Activated CD4-positive, CD25-positive, alpha-beta regulatory T cell treated with anti-CD3 and anti-CD28 coated beads, Interleukin-2, amount 50 U/mL, for 24 hours (primary cell): ENCODE results near the gene QSOX1.
A peak's percentile ranks its signal among the peaks of the same experiment; 100 is the strongest.

Experiments used
- ATAC-seq, 2 donors: fragments of 150-1000 bp; cut with Tn5 transposase; one replicate each; pipeline ENCODE4 v1.10.0; 2021; ENCODE audit warnings: mild to moderate bottlenecking in 1 of 2, moderate library complexity in 1 of 2

Gene QSOX1

GRCh38 chr1:180151508-180151907 is 3.2 kb upstream of the QSOX1 start:
- ATAC-seq, result no peak

DNA sequence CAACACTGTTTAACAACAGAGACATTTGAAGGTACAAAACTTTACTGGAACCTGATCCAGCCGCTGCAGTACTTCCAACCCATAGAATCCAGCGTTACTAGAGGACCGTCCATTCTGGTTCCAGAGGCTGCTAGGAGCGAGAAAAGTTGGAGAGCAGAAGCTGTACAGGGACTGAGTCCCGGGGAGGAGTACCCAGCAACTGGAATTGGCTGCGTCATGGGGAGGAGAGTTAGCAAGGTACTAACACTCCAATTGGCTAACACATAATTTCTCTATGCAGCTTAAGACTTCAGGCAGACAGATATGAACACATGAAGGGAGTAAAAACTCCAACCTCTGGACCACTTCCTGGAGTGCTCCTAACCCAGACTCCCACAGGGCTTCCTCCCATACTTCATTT is 2.1 kb upstream of the QSOX1 start:
- no peak for ATAC-seq

DNA sequence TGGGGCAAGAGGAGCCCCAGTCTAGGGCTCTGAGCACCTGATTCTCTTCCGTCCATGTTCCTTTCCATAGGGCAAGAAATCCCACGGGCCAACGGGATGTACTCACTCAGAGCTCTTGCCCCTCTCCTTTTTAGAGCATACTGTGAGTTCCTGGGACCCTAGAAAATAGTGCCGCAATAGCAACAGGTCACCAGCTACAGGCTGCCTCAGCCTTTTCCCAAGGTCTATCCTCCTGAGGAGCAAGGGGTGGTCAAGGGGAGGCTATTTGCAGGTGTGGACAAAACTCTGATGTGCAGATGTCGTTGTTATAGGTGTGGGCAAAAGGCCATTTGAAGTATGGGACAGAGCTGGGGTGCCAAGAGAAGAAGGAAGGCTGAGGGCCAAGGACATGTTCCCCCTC is 1.6 kb upstream of the QSOX1 start:
- no peak for ATAC-seq

GRCh38 chr1:180154003-180154324 is 705 bp upstream of the QSOX1 start:
- ATAC-seq, result no peak

- ATAC-seq, result no peak
These were observed 563 bp downstream of the QSOX1 start for GRCh38 chr1:180155182-180155682.

DNA sequence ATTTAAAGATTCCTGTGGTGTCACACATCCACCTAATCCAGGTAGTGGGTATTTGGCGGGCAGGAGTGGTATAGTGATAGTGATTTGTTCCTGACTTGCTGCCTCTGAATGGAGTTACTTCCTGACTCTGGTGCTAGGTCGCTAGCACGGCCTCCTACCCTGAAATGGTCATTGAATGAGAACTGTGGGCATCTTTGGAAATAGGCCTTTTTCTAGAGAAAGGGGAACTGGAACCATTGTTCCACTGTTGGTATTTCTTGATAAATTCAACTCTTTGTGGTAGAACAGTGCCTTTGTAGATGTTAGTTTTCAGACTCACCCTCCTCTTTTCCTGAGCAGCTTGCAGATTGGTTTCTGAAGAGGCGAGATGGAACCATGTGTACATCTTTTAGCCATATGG is 1.5 kb downstream of the QSOX1 start:
- no peak for ATAC-seq

- no peak for ATAC-seq
These were observed 2.0 kb downstream of the QSOX1 start for GRCh38 chr1:180156631-180157091.

DNA sequence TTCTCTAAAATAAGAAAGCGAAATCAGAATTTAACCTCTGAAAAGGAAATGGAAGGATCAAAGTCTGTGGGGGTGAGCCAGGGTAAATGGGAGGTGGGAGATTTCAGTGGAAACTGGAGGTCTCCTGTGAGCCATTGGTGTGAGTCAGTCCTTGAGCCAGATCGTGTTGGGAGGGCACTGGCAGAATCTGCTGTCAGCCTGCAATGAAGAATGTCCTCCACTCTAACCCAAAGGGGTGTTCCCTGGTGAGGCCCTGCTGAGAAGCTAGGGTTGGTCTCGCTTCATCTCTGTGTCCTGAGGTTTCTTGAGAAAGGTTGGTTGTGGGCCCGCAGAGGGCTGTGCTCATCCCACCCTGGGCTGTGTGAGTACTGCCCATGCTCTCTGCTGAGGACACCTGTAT is 2.4 kb downstream of the QSOX1 start:
- ATAC-seq, result no peak

GRCh38 chr1:180157576-180158057 is 2.9 kb downstream of the QSOX1 start:
- ATAC-seq, result no peak

GRCh38 chr1:180158149-180159147 is 3.8 kb downstream of the QSOX1 start:
- ATAC-seq, result no peak

- ATAC-seq, result no peak
These were observed 5.7 kb downstream of the QSOX1 start for GRCh38 chr1:180160357-180160756.

GRCh38 chr1:180163041-180163440 is 8.4 kb downstream of the QSOX1 start:
- no peak for ATAC-seq

DNA sequence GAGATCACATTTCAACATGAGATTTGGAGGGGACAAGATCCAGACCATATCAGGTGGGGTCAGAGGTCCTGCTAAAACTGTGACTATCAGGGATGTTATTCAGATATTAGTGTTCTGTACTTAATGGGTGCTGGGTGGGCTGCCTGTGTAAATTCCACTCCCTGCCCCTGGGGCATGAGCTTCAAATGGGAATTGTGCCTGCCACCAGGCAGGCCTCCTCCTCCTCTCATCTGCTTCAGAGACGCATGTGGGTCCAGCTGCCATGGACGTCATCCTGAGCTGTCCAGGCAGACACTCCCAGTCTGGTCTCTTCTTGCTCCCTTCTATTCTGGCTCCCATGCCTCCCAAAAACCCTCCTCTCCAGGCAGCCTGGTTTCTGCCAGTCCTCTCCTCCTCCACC is 10.4 kb downstream of the QSOX1 start:
- no peak for ATAC-seq

DNA sequence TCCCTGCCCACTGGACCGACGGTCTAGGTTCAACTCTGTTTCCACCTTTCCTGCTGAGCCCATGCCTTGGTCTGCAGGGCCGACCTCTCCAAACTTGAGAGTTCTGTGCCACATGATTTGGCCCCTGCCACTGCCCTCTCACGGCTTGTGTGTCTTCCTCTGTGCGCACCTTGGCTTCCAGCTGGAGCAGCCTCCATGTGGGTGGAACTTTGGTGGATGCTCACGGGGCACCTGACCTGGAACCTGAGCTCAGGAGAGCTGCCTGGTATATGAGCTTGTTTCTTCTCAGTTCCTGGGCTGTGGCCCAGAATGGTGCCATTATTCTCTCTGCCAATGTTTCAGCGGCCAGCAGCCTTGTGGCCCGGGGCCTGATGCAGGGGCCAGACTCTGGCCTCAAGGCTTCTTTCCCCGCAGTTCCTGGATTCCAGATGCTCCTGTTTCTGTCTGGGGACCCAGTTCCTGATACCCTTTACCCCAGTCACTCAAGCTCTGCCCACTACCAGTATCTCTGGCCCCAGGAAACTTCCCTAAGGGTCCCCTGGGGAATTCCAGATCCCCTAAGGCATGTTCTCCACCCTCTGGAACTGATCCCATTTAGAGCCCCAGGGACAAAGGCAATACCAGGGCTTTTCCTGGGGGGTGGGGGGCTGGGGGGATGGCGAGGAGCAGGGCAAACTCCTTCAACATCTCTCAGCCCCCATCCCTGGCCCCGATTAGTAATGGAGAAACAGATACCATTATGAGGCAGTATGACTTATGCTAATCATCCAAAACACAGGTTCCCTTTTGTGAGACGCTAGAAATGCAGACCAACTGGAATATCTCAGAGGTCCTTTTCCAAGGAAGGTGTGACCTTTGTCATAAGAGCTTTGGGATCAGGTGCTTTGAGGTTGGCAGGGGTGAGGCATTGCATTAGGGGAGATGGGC is 11.1 kb downstream of the QSOX1 start:
- no peak for ATAC-seq

GRCh38 chr1:180166436-180166800 is 11.7 kb downstream of the QSOX1 start:
- ATAC-seq, result no peak

GRCh38 chr1:180167021-180167701 is 12.5 kb downstream of the QSOX1 start:
- ATAC-seq, result no peak

- ATAC-seq, result no peak
These were observed 13.2 kb downstream of the QSOX1 start for GRCh38 chr1:180167721-180168467.

DNA sequence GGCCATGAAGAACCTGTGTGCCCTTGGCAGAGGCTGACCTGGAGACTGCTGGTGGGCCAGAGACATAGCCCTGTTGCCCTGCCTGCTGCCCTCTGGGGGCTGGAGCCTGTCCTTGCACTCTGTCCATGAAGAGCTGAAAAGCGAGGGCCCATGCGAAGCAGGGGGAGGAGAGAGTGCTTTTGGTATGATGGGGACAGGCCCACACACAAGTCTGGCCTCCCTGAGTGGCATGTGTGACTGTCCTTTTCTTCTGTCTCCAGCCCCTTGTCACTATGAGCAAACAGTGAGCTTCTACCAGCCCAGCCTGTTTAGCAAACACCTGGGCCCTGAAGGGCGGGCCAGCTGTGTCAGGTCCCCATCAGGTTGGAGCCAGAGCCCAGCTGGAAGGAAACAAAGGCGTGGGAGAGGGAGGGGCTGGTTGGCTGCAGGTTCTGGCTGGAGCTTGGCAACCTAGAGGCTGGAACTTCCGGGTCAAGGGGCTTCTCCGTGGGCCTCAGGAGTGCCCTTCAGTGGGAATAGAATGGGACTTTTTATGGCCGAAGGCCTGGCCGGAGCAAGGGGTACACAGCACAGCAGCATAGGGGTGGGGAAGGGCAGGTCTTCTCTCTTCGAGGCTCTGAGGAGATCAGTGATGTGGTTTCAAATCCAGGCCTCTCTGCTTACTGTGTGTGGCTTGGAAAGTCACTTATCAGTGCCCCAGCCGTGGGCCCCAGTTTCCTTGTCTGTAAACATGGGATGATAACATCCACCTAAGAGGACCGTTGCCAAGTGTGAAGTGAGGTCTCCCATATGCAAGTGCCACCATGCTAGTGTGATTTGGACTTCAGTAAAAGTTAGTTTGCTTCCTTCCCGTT is 14.3 kb downstream of the QSOX1 start:
- ATAC-seq, result peak; percentile 51 to 73

DNA sequence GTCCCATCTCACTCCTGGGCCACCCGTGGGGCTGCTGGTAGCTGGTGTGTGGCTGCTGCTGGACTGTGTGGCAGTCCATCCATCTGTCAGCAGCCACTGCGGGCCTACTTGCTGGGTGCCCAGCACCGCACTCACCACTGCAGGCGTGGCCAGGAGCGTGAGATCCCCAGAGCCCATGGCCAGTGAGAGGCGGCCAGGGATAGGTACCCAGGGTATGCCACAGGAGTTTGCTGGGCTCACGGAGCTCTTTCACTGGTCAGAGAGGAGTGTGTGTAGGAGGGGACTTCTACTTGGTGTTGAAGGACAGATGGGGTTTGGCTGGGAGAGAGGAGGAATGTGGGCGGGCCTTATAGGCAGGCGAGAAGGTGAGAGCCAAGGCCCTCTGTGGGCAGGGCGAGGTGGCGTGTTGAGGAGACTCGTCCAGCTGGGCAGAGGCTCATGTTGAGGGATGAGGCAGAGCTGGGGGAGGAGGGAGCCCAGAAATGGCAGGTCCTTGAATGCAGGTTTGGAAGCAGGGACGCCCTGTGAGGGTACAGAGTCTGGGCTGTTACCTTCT is 15.0 kb downstream of the QSOX1 start:
- ATAC-seq, result no peak

GRCh38 chr1:180170546-180171151 is 16.0 kb downstream of the QSOX1 start:
- ATAC-seq, result no peak
